HL-60 (cell line): Measurements from ENCODE around the gene OPN5.

Experiments used
- DNase-seq, 2 experiments: peaks; one replicate each; pipeline ENCODE4 v3.0.0-alpha.2; 2010 to 2020; ENCODE audit warnings: low read depth in 1 of 2, low spot score in 1 of 2
- H3K27ac ChIP-seq: fragments of 250-450 bp; sonication (Bioruptor Pico); replicated peaks from 2 replicates; pipeline ENCODE4 v1.5.1; 2020; ENCODE audit warnings: mild to moderate bottlenecking, moderate library complexity
- H3K27me3 ChIP-seq: fragments of 250-450 bp; sonication (Bioruptor Pico); 2 replicates; pipeline ENCODE4 v1.5.1; 2021; ENCODE audit warnings: mild to moderate bottlenecking, moderate library complexity; ENCODE audit not compliant: insufficient read depth, poor library complexity, severe bottlenecking
- H3K4me3 ChIP-seq: replicated peaks from 2 replicates; pipeline ENCODE4 v1.5.1; 2011; ENCODE audit warnings: mild to moderate bottlenecking, control low read depth, low read length; ENCODE audit not compliant: insufficient read depth
- GABPA ChIP-seq: IDR thresholded peaks from 2 replicates; pipeline ENCODE4 v1.6.1; 2012; ENCODE audit warnings: low read depth
- POLR2AphosphoS5 ChIP-seq: IDR thresholded peaks from 2 replicates; pipeline ENCODE4 v1.6.1; 2012; ENCODE audit warnings: low read depth
- REST ChIP-seq: IDR thresholded peaks from 2 replicates; pipeline ENCODE4 v1.6.1; 2012; ENCODE audit warnings: low read depth; ENCODE audit not compliant: insufficient replicate concordance
- SPI1 ChIP-seq: IDR thresholded peaks from 2 replicates; pipeline ENCODE4 v1.6.1; 2012; ENCODE audit warnings: low read depth, mild to moderate bottlenecking, borderline replicate concordance
- TF ChIP-seq, protein P1 (sequence below): IDR thresholded peaks from one replicate; pipeline ENCODE4 v1.5.1; 2011; ENCODE audit warnings: low read length, control low read depth, inconsistent platforms; ENCODE audit not compliant: insufficient read depth

The OPN5 gene

GRCh38 chr6:47839645-47840044 is 57.8 kb downstream of the OPN5 start:
- no peaks in the 10 kb centered on the region for H3K27me3 ChIP-seq
- H3K27ac ChIP-seq: no peak overlapping the region
- DNase-seq: no peak
- TF ChIP-seq REST (no peak), GABPA (no peak), POLR2AphosphoS5 (no peak), SPI1 (no peak)
- TF ChIP-seq, protein P1, sequence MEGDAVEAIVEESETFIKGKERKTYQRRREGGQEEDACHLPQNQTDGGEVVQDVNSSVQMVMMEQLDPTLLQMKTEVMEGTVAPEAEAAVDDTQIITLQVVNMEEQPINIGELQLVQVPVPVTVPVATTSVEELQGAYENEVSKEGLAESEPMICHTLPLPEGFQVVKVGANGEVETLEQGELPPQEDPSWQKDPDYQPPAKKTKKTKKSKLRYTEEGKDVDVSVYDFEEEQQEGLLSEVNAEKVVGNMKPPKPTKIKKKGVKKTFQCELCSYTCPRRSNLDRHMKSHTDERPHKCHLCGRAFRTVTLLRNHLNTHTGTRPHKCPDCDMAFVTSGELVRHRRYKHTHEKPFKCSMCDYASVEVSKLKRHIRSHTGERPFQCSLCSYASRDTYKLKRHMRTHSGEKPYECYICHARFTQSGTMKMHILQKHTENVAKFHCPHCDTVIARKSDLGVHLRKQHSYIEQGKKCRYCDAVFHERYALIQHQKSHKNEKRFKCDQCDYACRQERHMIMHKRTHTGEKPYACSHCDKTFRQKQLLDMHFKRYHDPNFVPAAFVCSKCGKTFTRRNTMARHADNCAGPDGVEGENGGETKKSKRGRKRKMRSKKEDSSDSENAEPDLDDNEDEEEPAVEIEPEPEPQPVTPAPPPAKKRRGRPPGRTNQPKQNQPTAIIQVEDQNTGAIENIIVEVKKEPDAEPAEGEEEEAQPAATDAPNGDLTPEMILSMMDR: no peak
- H3K4me3 ChIP-seq: no peak overlapping the region

GRCh38 chr6:47844881-47845280 is 63.0 kb downstream of the OPN5 start:
- no peak overlapping the region for H3K4me3 ChIP-seq
- H3K27ac ChIP-seq: no peak overlapping the region
- no peaks in the 10 kb centered on the region for H3K27me3 ChIP-seq
- TF ChIP-seq REST (no peak), POLR2AphosphoS5 (no peak), SPI1 (peak; percentile 35)
- TF ChIP-seq, protein P1: no peak
- no peak for DNase-seq

DNA sequence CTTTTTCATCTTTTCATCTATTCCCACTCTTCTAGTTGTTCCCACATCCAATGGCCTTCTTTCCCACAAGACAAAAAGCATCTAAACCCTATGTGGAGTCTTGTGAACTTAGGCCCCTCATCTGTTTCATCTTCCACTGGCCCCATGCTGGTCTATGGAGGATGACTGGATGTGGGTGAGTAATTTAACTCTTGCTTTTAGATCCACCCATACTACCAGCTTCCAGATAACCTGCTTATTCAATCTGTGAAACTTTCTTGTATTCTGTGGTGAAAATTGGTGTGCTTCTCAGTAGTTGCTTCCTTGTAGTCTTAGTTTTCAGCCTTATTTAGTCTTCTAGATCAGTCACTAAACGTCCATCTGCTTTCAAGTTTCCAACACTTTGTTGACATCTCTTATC is 64.9 kb downstream of the OPN5 start:
- TF ChIP-seq SPI1 (no peak), POLR2AphosphoS5 (no peak), REST (no peak), GABPA (no peak)
- TF ChIP-seq, protein P1: no peak
- DNase-seq: no peak
- no peak overlapping the region for H3K4me3 ChIP-seq

More for the DNA sequence above, 64.9 kb downstream of the OPN5 start:
- Histone ChIP-seq H3K27ac (no peak overlapping the region), H3K27me3 (no peaks in the 10 kb centered on the region)
